H9 (cell line): Measurements from ENCODE around the gene LRRC8A. TPM values are rescaled to one million over a fixed set of nuclear protein-coding genes. Genes with fewer than 3 reads are reported as not detected.

Experiments
- DNase-seq: peaks from one replicate; pipeline ENCODE4 v3.0.0-alpha.2; 2017
- H2AFZ ChIP-seq: one replicate; pipeline ENCODE4 v1.6.1; 2013; ENCODE audit warnings: mild to moderate bottlenecking, low read length, control low read depth, moderate library complexity
- H2AK5ac ChIP-seq: 2 replicates; pipeline ENCODE4 v1.6.1; 2013; ENCODE audit warnings: low read length, control low read depth, mixed read lengths; ENCODE audit not compliant: insufficient read length
- H2BK120ac ChIP-seq: one replicate; pipeline ENCODE4 v1.6.1; 2013; ENCODE audit warnings: low read depth, mild to moderate bottlenecking, low read length, control low read depth, inconsistent platforms; ENCODE audit not compliant: poor library complexity, severe bottlenecking
- H2BK12ac ChIP-seq: 2 replicates; pipeline ENCODE4 v1.6.1; 2013; ENCODE audit warnings: low read length, control low read depth, mixed read lengths, low read depth; ENCODE audit not compliant: insufficient read length
- H2BK15ac ChIP-seq: 2 replicates; pipeline ENCODE4 v1.6.1; 2013; ENCODE audit warnings: low read depth, low read length, control low read depth
- H2BK20ac ChIP-seq: one replicate; pipeline ENCODE4 v1.6.1; 2013; ENCODE audit warnings: low read depth, mild to moderate bottlenecking, low read length, control low read depth, inconsistent platforms; ENCODE audit not compliant: poor library complexity, severe bottlenecking
- H2BK5ac ChIP-seq: 2 replicates; pipeline ENCODE4 v1.6.1; 2013; ENCODE audit warnings: low read length, control low read depth, mixed read lengths; ENCODE audit not compliant: insufficient read length
- H3K14ac ChIP-seq: 2 replicates; pipeline ENCODE4 v1.6.1; 2013; ENCODE audit warnings: low read length, control low read depth; ENCODE audit not compliant: insufficient read depth
- H3K18ac ChIP-seq: 2 replicates; pipeline ENCODE4 v1.6.1; 2013; ENCODE audit warnings: low read depth, mild to moderate bottlenecking, mixed read lengths, low read length, control low read depth; ENCODE audit not compliant: insufficient read length
- H3K23ac ChIP-seq: 2 replicates; pipeline ENCODE4 v1.6.1; 2013; ENCODE audit warnings: low read length, control low read depth, mixed read lengths, low read depth; ENCODE audit not compliant: insufficient read length
- H3K23me2 ChIP-seq: 2 replicates; pipeline ENCODE4 v1.6.1; 2013; ENCODE audit warnings: low read depth, mild to moderate bottlenecking, mixed read lengths, low read length, control low read depth; ENCODE audit not compliant: insufficient read length, poor library complexity, severe bottlenecking
- H3K27ac ChIP-seq: 2 replicates; pipeline ENCODE4 v1.5.1; 2013; ENCODE audit warnings: low read length, control low read depth, mixed read lengths, low read depth; ENCODE audit not compliant: insufficient read length
- H3K27me3 ChIP-seq: 2 replicates; pipeline ENCODE4 v1.6.1; 2013; ENCODE audit warnings: low read length, control low read depth, inconsistent platforms; ENCODE audit not compliant: insufficient read depth
- H3K4ac ChIP-seq: 2 replicates; pipeline ENCODE4 v1.6.1; 2013; ENCODE audit warnings: low read depth, mild to moderate bottlenecking, control low read depth, inconsistent platforms, low read length, moderate library complexity
- H3K4me1 ChIP-seq: 2 replicates; pipeline ENCODE4 v1.6.1; 2013; ENCODE audit warnings: low read length, control low read depth, inconsistent platforms; ENCODE audit not compliant: insufficient read depth
- H3K4me2 ChIP-seq: 2 replicates; pipeline ENCODE4 v1.6.1; 2013; ENCODE audit warnings: low read length, control low read depth, mixed read lengths; ENCODE audit not compliant: insufficient read length, insufficient read depth
- H3K56ac ChIP-seq: 2 replicates; pipeline ENCODE4 v1.6.1; 2013; ENCODE audit warnings: low read depth, mild to moderate bottlenecking, mixed read lengths, low read length, control low read depth; ENCODE audit not compliant: insufficient read length
- H3K79me1 ChIP-seq: 2 replicates; pipeline ENCODE4 v1.6.1; 2013; ENCODE audit warnings: low read depth, mild to moderate bottlenecking, moderate library complexity, low read length, control low read depth, inconsistent platforms; ENCODE audit not compliant: insufficient read depth, poor library complexity, severe bottlenecking
- H3K79me2 ChIP-seq: 2 replicates; pipeline ENCODE4 v1.6.1; 2013; ENCODE audit warnings: low read length, control low read depth, inconsistent platforms; ENCODE audit not compliant: insufficient read depth
- H3K9ac ChIP-seq: 2 replicates; pipeline ENCODE4 v1.6.1; 2013; ENCODE audit warnings: low read length, control low read depth, mixed read lengths; ENCODE audit not compliant: insufficient read length; ENCODE audit errors: extremely low read depth
- H3K9me3 ChIP-seq: one replicate; pipeline ENCODE4 v1.6.1; 2013; ENCODE audit warnings: low read depth, low read length, inconsistent platforms; ENCODE audit not compliant: control insufficient read depth
- H3T11ph ChIP-seq: one replicate; pipeline ENCODE4 v1.6.1; 2013; ENCODE audit warnings: mild to moderate bottlenecking, low read length, control low read depth, inconsistent platforms
- H4K20me1 ChIP-seq: one replicate; pipeline ENCODE4 v1.6.1; 2013; ENCODE audit not compliant: control insufficient read depth, insufficient read length, insufficient read depth
- H4K5ac ChIP-seq: 2 replicates; pipeline ENCODE4 v1.6.1; 2013; ENCODE audit warnings: low read depth, mild to moderate bottlenecking, mixed read lengths, low read length, control low read depth; ENCODE audit not compliant: insufficient read length
- H4K8ac ChIP-seq: replicated peaks from 2 replicates; pipeline ENCODE4 v1.6.1; 2013; ENCODE audit warnings: low read length, control low read depth, mixed read lengths, low read depth; ENCODE audit not compliant: insufficient read length
- H4K91ac ChIP-seq: 2 replicates; pipeline ENCODE4 v1.6.1; 2013; ENCODE audit warnings: low read depth, mild to moderate bottlenecking, moderate library complexity, mixed read lengths, low read length, control low read depth; ENCODE audit not compliant: insufficient read length
- H3K27ac Mint-ChIP-seq, 3 experiments: 2 replicates in 2 of 3; 3 replicates in 1 of 3; pipeline ENCODE4 v1.8.0; 2020 to 2021; ENCODE audit warnings: mixed read lengths in 3 of 3, mild to moderate bottlenecking in 1 of 3, moderate library complexity in 1 of 3
- H3K27me3 Mint-ChIP-seq: 2 replicates; pipeline ENCODE4 v1.8.0; 2021; ENCODE audit warnings: low read depth, mild to moderate bottlenecking, moderate library complexity, mixed read lengths
- H3K36me3 Mint-ChIP-seq, 3 experiments: 2 replicates in 2 of 3; 3 replicates in 1 of 3; pipeline ENCODE4 v1.8.0; 2020 to 2021; ENCODE audit warnings: low read depth in 3 of 3, mixed read lengths in 3 of 3; ENCODE audit not compliant: insufficient read depth in 1 of 3
- H3K4me1 Mint-ChIP-seq, 2 experiments: 2 replicates each; pipeline ENCODE4 v1.8.0; 2020; ENCODE audit warnings: mixed read lengths in 2 of 2
- H3K4me3 Mint-ChIP-seq, 2 experiments: 2 replicates in 1 of 2; 3 replicates in 1 of 2; pipeline ENCODE4 v1.8.0; 2020 to 2021; ENCODE audit warnings: mild to moderate bottlenecking in 2 of 2, mixed read lengths in 2 of 2, moderate library complexity in 1 of 2
- H3K9me3 Mint-ChIP-seq, 2 experiments: 2 replicates in 1 of 2; 3 replicates in 1 of 2; pipeline ENCODE4 v1.8.0; 2020; ENCODE audit warnings: mild to moderate bottlenecking in 2 of 2, mixed read lengths in 2 of 2, moderate library complexity in 1 of 2
- CTCF ChIP-seq: fragments of 200-600 bp; sonication (generic); conservative IDR thresholded peaks from 3 replicates; pipeline ENCODE4 v1.8.0; 2021; ENCODE audit warnings: antibody characterized with exemption, mild to moderate bottlenecking
- WGBS: extraction: QIAGEN DNeasy Blood & Tissue Kit; methylation state at CpG from one replicate; pipeline ENCODE4 v1.1.7; 2013; ENCODE audit warnings: missing lambda C conversion rate, low lambda C conversion rate, mixed read lengths; ENCODE audit not compliant: insufficient read length; ENCODE audit errors: extremely low coverage; 5-methylcytosine and 5-hydroxymethylcytosine counted together
- total RNA-seq: library from RNA; stranded (reverse); gene quantifications from 2 replicates; pipeline ENCODE4 v1.2.1, GENCODE V29; 2021

LRRC8A gene
- total RNA-seq, 1 experiment from 2014 or later: 76.0 TPM

GRCh38 chr9:128894764-128895163 lies 12.8 kb downstream of the LRRC8A start:
- H3K4me1 Mint-ChIP-seq: peaks cover 15 to 25% of the 10 kb centered on the region in 2 experiments
- Histone ChIP-seq H3K9ac (no peak overlapping the region), H3K9me3 (no peaks in the 10 kb centered on the region), H3K79me2 (peaks cover 10% of the 10 kb centered on the region; the same call in 1 of the 2 replicates), H3K4ac (no peak overlapping the region), H3K23ac (no peak overlapping the region), H2AK5ac (no peak overlapping the region), H2BK12ac (no peak overlapping the region), H3K4me1 (no peaks in the 10 kb centered on the region; the same call in 1 of the 2 replicates), H3K79me1 (no peaks in the 10 kb centered on the region), H4K20me1 (no peaks in the 10 kb centered on the region), H4K5ac (no peak overlapping the region), H4K8ac (no peak overlapping the region), H4K91ac (no peak overlapping the region), H2AFZ (no peak overlapping the region), H3K23me2 (no peaks in the 10 kb centered on the region), H2BK15ac (no peak overlapping the region), H3K27ac (no peak overlapping the region), H2BK20ac (no peak overlapping the region), H3K4me2 (no peak overlapping the region), H3K18ac (no peak overlapping the region), H2BK120ac (no peak overlapping the region), H3T11ph (no peak overlapping the region), H3K27me3 (no peaks in the 10 kb centered on the region), H3K14ac (no peak overlapping the region), H2BK5ac (no peak overlapping the region), H3K56ac (no peak overlapping the region)
- peak overlapping the region; percentile 22 to 90 (median 44); a peak in 3 of 7 replicates for H3K27ac Mint-ChIP-seq
- no peaks in the 10 kb centered on the region for H3K27me3 Mint-ChIP-seq
- TF ChIP-seq CTCF: no peak
- no peaks in the 10 kb centered on the region for H3K9me3 Mint-ChIP-seq
- H3K4me3 Mint-ChIP-seq: no peak overlapping the region; a peak in 1 of 5 replicates
- no CpG with 5 or more reads among the region's 2 CpGs for WGBS
- DNase-seq: no peak
- peaks cover 24 to 46% (median 34%) of the 10 kb centered on the region in 3 experiments for H3K36me3 Mint-ChIP-seq
